SKM-1 treated with dmso at 0.1 percent for 144 hours (cell line): Measurements from ENCODE around the gene PDF.

Experiments
- DNase-seq: peaks from one replicate; lab custom pipeline; 2025; ENCODE audit not compliant: unreplicated experiment; lab: John Stamatoyannopoulos, UW

PDF gene

GRCh38 chr16:69339289-69340094 is 9.1 kb upstream of the PDF start, which contains the start of the genes COG8 and NIP7:
Gene COG8, minus strand, starts transcription at chr16:69339564. Its CDS starts 12 bp downstream, at chr16:69339552.
Gene NIP7, plus strand, starts transcription at chr16:69339772. Its CDS starts 58 bp downstream, at chr16:69339830.
- DNase-seq, result peak; percentile 99

DNA sequence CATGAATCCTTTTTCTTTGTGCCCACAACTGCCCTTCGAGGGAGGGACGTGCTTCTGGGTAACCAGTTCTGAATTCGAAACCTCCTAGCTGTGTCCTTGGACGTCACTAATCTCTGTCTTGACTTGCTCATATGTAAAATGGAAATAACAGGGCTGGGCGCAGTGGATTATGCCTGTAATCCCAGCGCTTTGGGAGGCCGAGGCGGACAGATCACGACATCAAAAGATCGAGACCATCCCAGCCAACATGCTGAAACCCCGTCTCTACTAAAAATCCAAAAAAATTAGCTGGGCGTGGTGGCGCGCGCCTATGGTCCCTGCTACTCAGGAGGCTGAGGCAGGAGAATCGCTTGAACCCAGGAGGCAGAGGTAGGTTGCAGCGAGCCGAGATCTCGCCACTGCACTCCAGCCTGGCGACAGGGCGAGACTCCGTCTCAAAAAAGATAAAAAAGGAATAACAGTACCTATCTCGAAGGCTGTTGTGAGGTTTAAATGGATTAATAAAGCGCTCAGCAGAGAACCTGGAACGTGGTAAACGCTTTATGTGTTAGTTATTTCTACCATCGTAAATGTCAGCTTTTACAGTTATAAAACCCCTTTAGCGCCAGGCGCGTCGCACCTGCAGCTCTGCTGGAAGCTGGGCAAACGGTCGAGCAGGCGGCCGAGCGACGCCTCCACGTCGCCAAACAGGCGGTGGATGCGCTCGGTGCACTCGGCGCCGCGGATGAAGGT is 8.3 kb upstream of the PDF start:
- no peak for DNase-seq

- no peak for DNase-seq
Observed at GRCh38 chr16:69334696-69335095, 4.3 kb upstream of the PDF start.

- DNase-seq, result no peak
Observed at GRCh38 chr16:69329369-69330285, 761 bp downstream of the PDF start.

DNA sequence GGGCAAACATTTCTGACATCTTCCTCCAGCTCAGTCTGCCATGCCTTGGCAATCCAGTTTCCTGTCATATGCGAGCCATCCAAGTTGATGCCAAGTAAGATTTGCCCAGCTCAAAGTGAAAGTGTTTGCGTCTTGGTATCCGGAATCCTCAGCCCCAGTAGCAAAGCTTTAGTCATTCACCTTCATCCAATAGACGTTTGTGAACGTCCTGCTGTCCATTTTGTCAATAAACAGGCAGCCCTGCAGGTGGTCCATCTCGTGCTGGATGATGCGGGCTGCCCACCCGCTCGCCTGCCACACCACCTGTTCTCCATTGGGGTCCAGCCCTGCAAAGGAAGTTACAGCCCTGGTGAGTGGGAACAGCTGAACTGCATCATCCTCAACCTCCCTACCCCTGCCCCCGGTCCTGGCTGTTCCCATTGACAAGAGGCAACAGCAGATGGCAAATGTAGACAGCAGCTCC is 1.5 kb downstream of the PDF start:
- no peak for DNase-seq

DNA sequence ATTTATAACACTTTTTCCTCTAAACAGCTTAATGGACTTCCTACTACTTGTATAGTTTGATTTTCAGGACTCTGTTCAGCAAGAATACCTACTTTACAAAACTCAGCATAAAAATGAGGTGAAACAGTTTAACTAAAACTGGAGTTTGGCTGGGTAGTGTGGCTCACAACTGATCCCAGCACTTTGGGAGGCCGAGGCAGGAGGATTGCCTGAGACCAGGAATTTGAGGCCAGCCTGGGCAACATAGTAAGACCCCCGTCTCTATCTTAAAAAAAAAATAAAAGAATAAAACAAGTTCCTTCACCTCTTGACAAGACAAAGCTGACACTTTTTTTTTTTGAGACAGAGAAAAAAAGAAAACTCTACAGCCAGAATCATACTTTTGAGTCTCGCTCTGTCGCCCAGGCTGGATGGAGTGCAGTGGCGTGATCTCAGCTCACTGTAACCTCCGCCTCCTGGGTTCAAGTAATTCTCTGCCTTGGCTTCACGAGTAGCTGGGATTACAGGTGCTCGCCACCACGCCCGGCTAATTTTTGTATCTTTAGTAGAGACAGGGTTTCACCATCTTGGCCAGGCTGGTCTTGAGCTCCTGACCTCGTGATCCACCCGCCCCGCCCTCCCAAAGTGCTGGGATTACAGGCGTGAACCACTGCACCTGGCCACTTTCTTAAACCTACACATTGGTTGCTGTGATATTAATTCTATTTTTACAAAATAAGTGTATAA is 2.6 kb downstream of the PDF start:
- DNase-seq, result no peak

GRCh38 chr16:69326172-69326873 is 4.1 kb downstream of the PDF start:
- no peak for DNase-seq

- no peak for DNase-seq
Observed at GRCh38 chr16:69325784-69326171, 4.6 kb downstream of the PDF start.

GRCh38 chr16:69324585-69325253 is 5.7 kb downstream of the PDF start:
- no peak for DNase-seq

DNA sequence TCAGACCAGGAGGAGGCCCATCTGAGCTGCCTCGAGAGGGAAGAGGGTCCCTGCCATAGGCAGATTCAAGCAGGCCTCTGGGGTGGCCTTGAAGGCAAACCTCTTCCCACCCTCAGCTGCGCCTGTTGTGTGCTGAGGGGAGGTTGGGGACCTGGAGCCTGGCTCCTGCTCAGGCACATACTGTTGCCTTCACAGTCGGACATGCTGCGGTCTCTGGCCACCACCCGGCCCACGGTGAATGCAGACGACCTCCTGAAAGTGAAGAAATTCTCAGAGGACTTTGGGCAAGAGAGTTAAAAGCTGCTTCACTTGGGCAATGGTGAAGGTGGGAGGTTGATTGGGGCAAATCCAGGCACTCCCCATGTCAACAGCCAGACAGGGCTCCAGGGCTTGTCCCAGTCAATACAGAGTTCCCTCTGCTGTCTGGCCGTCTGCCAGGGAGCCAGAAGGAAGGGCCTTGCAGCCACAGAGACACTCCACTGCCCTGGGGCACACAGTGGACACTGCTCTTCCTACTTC is 6.3 kb downstream of the PDF start:
- no peak for DNase-seq

- no peak for DNase-seq
Observed at GRCh38 chr16:69323415-69323814, 7.0 kb downstream of the PDF start.

- DNase-seq, result no peak
Observed at GRCh38 chr16:69322343-69322742, 8.0 kb downstream of the PDF start.

- no peak for DNase-seq
Observed at GRCh38 chr16:69321080-69321479, 9.3 kb downstream of the PDF start.

GRCh38 chr16:69320740-69321073 is 9.7 kb downstream of the PDF start:
- DNase-seq, result no peak

- DNase-seq, result no peak
Observed at GRCh38 chr16:69319826-69320739, 10.3 kb downstream of the PDF start.

- no peak for DNase-seq
Observed at GRCh38 chr16:69319381-69319780, 11.0 kb downstream of the PDF start.

GRCh38 chr16:69318911-69319289 is 11.5 kb downstream of the PDF start:
- DNase-seq, result no peak
